Kidney epithelial cell (primary cell): Measurements from ENCODE around the gene POU5F1. TPM values are rescaled to one million over a fixed set of nuclear protein-coding genes. Genes with fewer than 3 reads are reported as not detected.

Experiments used
- DNase-seq: peaks from one replicate; pipeline ENCODE4 v3.0.0-alpha.2; 2010; ENCODE audit warnings: low read depth
- H3K27me3 ChIP-seq: 2 replicates; pipeline ENCODE4 v1.6.0; 2011; ENCODE audit warnings: low read length; ENCODE audit not compliant: control insufficient read depth, insufficient read depth
- H3K36me3 ChIP-seq: 2 replicates; pipeline ENCODE4 v1.5.1; 2011; ENCODE audit warnings: low read length; ENCODE audit not compliant: control insufficient read depth, insufficient read depth
- H3K4me3 ChIP-seq: 2 replicates; pipeline ENCODE4 v1.5.1; 2011; ENCODE audit warnings: low read depth, mild to moderate bottlenecking, control low read depth, low read length
- CTCF ChIP-seq: IDR thresholded peaks from 2 replicates; pipeline ENCODE4 v1.5.1; 2011; ENCODE audit warnings: mild to moderate bottlenecking, moderate library complexity, low read length, control low read depth, inconsistent platforms; ENCODE audit not compliant: insufficient read depth, poor library complexity, severe bottlenecking
- total RNA-seq: library from RNA; depleted of rRNA; stranded (reverse); fragments of >200 nt; gene quantifications from 2 replicates; pipeline ENCODE4 v1.2.3, GENCODE V29; 2015

POU5F1 gene
- total RNA-seq, 1 donor from 2014 or later, result 0.21 TPM

GRCh38 chr6:31209137-31209536 is 38.7 kb upstream of the POU5F1 start:
- Histone ChIP-seq H3K36me3 (no peaks in the 10 kb centered on the region), H3K27me3 (no peaks in the 10 kb centered on the region), H3K4me3 (no peak overlapping the region)
- TF ChIP-seq CTCF, result no peak
- DNase-seq, result no peak

- H3K4me3 ChIP-seq, result no peak overlapping the region
These were observed 38.0 kb upstream of the POU5F1 start for GRCh38 chr6:31208506-31208905.

GRCh38 chr6:31205638-31206037 is 35.2 kb upstream of the POU5F1 start:
- no peaks in the 10 kb centered on the region for H3K36me3 ChIP-seq
- no peaks in the 10 kb centered on the region for H3K27me3 ChIP-seq
- no peak for TF ChIP-seq CTCF
- no peak for DNase-seq
- no peak overlapping the region for H3K4me3 ChIP-seq

More at GRCh38 chr6:31208506-31208905, 38.0 kb upstream of the POU5F1 start:
- H3K27me3 ChIP-seq, result no peaks in the 10 kb centered on the region
- no peak for TF ChIP-seq CTCF
- H3K36me3 ChIP-seq, result no peaks in the 10 kb centered on the region
- DNase-seq, result no peak

GRCh38 chr6:31204751-31205145 is 34.3 kb upstream of the POU5F1 start:
- no peaks in the 10 kb centered on the region for H3K27me3 ChIP-seq
- no peaks in the 10 kb centered on the region for H3K36me3 ChIP-seq
- no peak overlapping the region for H3K4me3 ChIP-seq
- no peak for TF ChIP-seq CTCF
- DNase-seq, result no peak

- TF ChIP-seq CTCF, result no peak
- DNase-seq, result no peak
- no peaks in the 10 kb centered on the region for H3K27me3 ChIP-seq
- no peak overlapping the region for H3K4me3 ChIP-seq
- no peaks in the 10 kb centered on the region for H3K36me3 ChIP-seq
These were observed 33.0 kb upstream of the POU5F1 start for GRCh38 chr6:31203345-31203979.
